ENCODE results near the gene LSAMP.

LSAMP gene

GRCh38 chr3:115915061-115915460 lies 530.2 kb downstream of the LSAMP start:
- FAIRE-seq (no peak), DNase-seq (ENCODE audit: insufficient read length, low spot score) (no peak)
- no peak for TF ChIP-seq POU2F2 (IDR thresholded peaks at IDR 0.05; ENCODE audit: low read depth, low read length)
- no peak for TF ChIP-seq POLR2A (IDR thresholded peaks at IDR 0.05; ENCODE audit: low read depth, low read length)
- no peak for TF ChIP-seq TAF1 (IDR thresholded peaks at IDR 0.05; ENCODE audit: low read depth, low read length)
- TF ChIP-seq SPI1 (IDR thresholded peaks at IDR 0.05; ENCODE audit: low read depth, low read length), result no peak
- no peak for TF ChIP-seq PAX5 (IDR thresholded peaks at IDR 0.05; ENCODE audit: insufficient read depth, low read length, severe bottlenecking)
- TF ChIP-seq POLR2AphosphoS5 (IDR thresholded peaks at IDR 0.05; ENCODE audit: low read depth, low read length), result no peak

DNA sequence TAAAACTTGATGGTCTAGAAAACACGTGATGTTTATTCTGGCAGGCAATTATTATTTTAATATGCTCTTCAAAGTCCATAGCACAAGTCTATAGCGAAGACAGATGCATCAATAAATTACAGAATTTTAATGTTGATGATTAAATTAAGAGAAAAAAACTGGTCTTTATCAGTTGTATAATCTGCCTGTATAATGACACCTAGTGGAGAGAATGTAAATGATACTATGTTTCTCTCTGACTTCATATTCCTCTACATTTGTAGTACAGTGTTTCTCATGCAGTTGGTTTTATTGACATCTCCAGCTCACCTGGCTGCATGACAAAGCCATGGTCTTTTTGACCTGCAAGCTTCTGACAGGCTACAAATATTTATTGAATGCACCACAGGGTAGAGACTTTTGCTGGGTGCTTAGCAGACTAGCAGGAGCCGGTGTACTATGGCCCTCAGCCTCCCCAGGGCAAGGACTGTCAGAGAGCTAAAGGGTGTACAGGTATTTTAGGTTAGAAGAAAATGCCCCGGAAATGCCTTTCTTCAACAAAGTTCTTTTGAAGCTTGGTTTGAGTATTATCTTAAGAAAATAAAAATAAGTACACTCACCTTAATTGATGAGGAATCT lies 532.1 kb downstream of the LSAMP start:
- FAIRE-seq (no peak), DNase-seq (ENCODE audit: insufficient read length, low spot score) (no peak)
- no peak for TF ChIP-seq POU2F2 (IDR thresholded peaks at IDR 0.05; ENCODE audit: low read depth, low read length)
- TF ChIP-seq POLR2A (IDR thresholded peaks at IDR 0.05; ENCODE audit: low read depth, low read length), result no peak
- no peak for TF ChIP-seq PAX5 (IDR thresholded peaks at IDR 0.05; ENCODE audit: insufficient read depth, low read length, severe bottlenecking)
- TF ChIP-seq TAF1 (IDR thresholded peaks at IDR 0.05; ENCODE audit: low read depth, low read length), result no peak
- no peak for TF ChIP-seq SPI1 (IDR thresholded peaks at IDR 0.05; ENCODE audit: low read depth, low read length)
- no peak for TF ChIP-seq POLR2AphosphoS5 (IDR thresholded peaks at IDR 0.05; ENCODE audit: low read depth, low read length)

GRCh38 chr3:115912372-115912771 lies 532.9 kb downstream of the LSAMP start:
- TF ChIP-seq POLR2AphosphoS5 (IDR thresholded peaks at IDR 0.05; ENCODE audit: low read depth, low read length) (no peak), PAX5 (IDR thresholded peaks at IDR 0.05; ENCODE audit: insufficient read depth, low read length, severe bottlenecking) (no peak), POU2F2 (IDR thresholded peaks at IDR 0.05; ENCODE audit: low read depth, low read length) (no peak), SPI1 (IDR thresholded peaks at IDR 0.05; ENCODE audit: low read depth, low read length) (no peak), POLR2A (IDR thresholded peaks at IDR 0.05; ENCODE audit: low read depth, low read length) (no peak), TAF1 (IDR thresholded peaks at IDR 0.05; ENCODE audit: low read depth, low read length) (no peak)
- FAIRE-seq (no peak), DNase-seq (ENCODE audit: insufficient read length, low spot score) (no peak)

- no peak for DNase-seq (ENCODE audit: insufficient read length, low spot score)
- FAIRE-seq, result no peak
- no peak for TF ChIP-seq SPI1 (IDR thresholded peaks at IDR 0.05; ENCODE audit: low read depth, low read length)
- TF ChIP-seq POU2F2 (IDR thresholded peaks at IDR 0.05; ENCODE audit: low read depth, low read length), result no peak
- TF ChIP-seq PAX5 (IDR thresholded peaks at IDR 0.05; ENCODE audit: insufficient read depth, low read length, severe bottlenecking), result no peak
- TF ChIP-seq POLR2A (IDR thresholded peaks at IDR 0.05; ENCODE audit: low read depth, low read length), result no peak
- no peak for TF ChIP-seq TAF1 (IDR thresholded peaks at IDR 0.05; ENCODE audit: low read depth, low read length)
- TF ChIP-seq POLR2AphosphoS5 (IDR thresholded peaks at IDR 0.05; ENCODE audit: low read depth, low read length), result no peak
Observed at GRCh38 chr3:115905871-115906270, 539.4 kb downstream of the LSAMP start.

- TF ChIP-seq PAX5 (IDR thresholded peaks at IDR 0.05; ENCODE audit: insufficient read depth, low read length, severe bottlenecking), result no peak
- no peak for TF ChIP-seq POLR2AphosphoS5 (IDR thresholded peaks at IDR 0.05; ENCODE audit: low read depth, low read length)
- TF ChIP-seq TAF1 (IDR thresholded peaks at IDR 0.05; ENCODE audit: low read depth, low read length), result no peak
- no peak for FAIRE-seq
- no peak for DNase-seq (ENCODE audit: insufficient read length, low spot score)
Observed at GRCh38 chr3:115903843-115904242, 541.4 kb downstream of the LSAMP start.

- DNase-seq (ENCODE audit: insufficient read length, low spot score) (no peak), FAIRE-seq (no peak)
- TF ChIP-seq POLR2A (IDR thresholded peaks at IDR 0.05; ENCODE audit: low read depth, low read length) (no peak), POLR2AphosphoS5 (IDR thresholded peaks at IDR 0.05; ENCODE audit: low read depth, low read length) (no peak), POU2F2 (IDR thresholded peaks at IDR 0.05; ENCODE audit: low read depth, low read length) (no peak)
Observed at GRCh38 chr3:115901008-115901407, 544.3 kb downstream of the LSAMP start.

DNA sequence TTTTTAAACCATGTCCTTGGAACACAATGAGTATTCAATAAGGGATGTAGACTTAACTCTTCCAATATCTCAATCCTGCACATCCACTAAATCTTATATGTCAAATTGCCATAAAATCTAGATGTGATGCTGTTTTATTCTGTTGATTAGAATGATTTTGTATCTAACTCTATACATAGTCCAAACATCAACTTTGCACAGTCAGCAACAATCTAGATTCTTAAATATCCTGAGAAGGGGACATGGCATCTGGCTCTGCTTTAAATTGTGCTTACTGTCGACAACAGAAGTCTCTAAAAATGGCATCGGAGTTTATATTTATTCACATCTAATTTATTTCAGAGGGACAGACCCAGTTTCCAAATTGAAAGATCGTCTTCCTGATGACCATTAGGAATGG lies 545.8 kb downstream of the LSAMP start:
- DNase-seq (ENCODE audit: insufficient read length, low spot score), result no peak
- TF ChIP-seq PAX5 (IDR thresholded peaks at IDR 0.05; ENCODE audit: insufficient read depth, low read length, severe bottlenecking), result no peak
- no peak for TF ChIP-seq POU2F2 (IDR thresholded peaks at IDR 0.05; ENCODE audit: low read depth, low read length)
- no peak for TF ChIP-seq TAF1 (IDR thresholded peaks at IDR 0.05; ENCODE audit: low read depth, low read length)
- no peak for TF ChIP-seq POLR2AphosphoS5 (IDR thresholded peaks at IDR 0.05; ENCODE audit: low read depth, low read length)
- no peak for TF ChIP-seq POLR2A (IDR thresholded peaks at IDR 0.05; ENCODE audit: low read depth, low read length)
- TF ChIP-seq SPI1 (IDR thresholded peaks at IDR 0.05; ENCODE audit: low read depth, low read length), result no peak
- FAIRE-seq, result no peak

DNA sequence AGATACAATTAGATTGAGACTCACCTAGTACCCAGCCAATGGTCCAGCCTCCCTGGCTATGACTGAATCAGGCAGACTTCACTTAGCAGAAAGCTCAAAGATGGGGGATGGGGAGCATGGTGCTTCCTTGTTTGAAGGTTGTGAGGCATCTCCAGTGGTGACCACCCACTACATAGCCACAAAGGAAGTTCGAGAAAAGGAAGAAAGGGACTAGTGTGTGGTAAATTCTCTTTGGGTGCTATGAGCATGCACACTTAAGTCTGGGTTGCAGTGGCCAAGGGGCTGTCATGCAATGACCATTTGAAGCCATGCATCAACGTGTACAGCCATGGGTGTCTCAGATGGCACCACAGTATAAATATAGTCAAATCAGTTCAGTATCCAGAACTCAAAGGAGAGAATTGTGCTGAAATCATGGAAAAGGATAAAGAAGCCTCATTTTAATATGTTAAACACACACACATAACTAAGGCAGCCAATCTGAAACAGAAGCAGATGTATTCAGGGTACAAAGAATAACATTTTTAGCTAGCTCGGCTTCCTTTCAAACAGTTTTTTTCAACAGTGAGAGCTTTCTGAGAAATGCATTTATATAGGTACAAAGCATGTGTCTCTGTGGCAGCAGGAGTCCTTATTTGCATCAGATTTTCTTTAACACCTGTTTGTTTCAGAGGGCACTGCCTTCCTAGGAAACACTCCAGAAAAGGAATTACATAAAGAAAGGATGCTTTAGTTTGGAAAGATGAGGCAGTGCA lies 546.5 kb downstream of the LSAMP start:
- DNase-seq (ENCODE audit: insufficient read length, low spot score), result no peak
- FAIRE-seq, result no peak
- TF ChIP-seq PAX5 (IDR thresholded peaks at IDR 0.05; ENCODE audit: insufficient read depth, low read length, severe bottlenecking) (no peak), POLR2A (IDR thresholded peaks at IDR 0.05; ENCODE audit: low read depth, low read length) (no peak), TAF1 (IDR thresholded peaks at IDR 0.05; ENCODE audit: low read depth, low read length) (no peak)

DNA sequence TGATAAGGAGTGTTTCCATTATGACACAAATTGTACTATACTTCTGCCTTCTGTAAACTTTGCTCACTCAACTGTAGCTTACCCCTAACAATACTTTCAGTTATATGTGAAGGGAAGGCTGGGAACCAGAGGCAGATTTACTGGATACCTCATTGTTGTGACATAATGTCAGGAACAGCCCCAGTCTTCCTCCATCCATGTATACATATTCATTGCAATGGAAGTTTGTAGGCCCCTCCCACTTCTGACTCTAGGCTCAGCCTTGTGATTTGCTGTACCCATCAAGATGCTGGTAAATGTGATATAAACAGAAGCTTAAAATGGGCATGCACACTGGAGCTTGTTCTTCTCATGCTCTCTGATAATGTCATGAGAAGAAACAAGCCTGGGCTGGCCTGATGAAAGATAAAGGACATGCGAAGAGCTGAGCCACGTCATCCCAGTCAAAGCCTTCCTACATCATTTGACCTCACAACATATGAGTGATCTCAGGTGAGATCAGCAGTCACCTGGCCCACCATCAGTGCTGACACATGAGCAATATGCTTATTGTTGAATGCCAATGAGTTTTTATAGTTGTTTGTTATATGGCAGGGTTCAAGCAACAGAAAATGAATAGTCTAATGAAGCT lies 554.2 kb downstream of the LSAMP start:
- DNase-seq (ENCODE audit: insufficient read length, low spot score), result no peak
- no peak for FAIRE-seq
- TF ChIP-seq POLR2A (IDR thresholded peaks at IDR 0.05; ENCODE audit: low read depth, low read length) (no peak), TAF1 (IDR thresholded peaks at IDR 0.05; ENCODE audit: low read depth, low read length) (no peak), POU2F2 (IDR thresholded peaks at IDR 0.05; ENCODE audit: low read depth, low read length) (no peak)

DNA sequence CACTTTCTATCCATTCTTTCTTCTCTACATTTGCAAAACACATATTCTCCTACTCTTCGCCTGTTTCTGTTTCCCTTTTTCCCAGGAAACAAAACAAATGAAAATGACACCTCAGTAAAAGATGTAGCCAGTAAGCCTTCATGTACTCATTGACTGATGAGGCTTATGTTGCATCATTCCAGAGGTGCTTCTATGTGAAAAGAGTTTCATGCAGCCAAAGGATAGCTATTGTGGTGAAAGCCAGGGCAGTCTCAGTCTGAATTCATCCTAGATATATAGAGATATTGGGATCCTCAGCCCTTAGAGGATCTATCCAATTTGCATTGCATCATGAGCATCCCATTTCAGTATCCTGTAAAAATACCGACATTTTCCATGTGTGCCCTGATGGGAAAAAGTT lies 554.7 kb downstream of the LSAMP start:
- FAIRE-seq (no peak), DNase-seq (ENCODE audit: insufficient read length, low spot score) (no peak)
- TF ChIP-seq POLR2A (IDR thresholded peaks at IDR 0.05; ENCODE audit: low read depth, low read length) (no peak), PAX5 (IDR thresholded peaks at IDR 0.05; ENCODE audit: insufficient read depth, low read length, severe bottlenecking) (no peak), SPI1 (IDR thresholded peaks at IDR 0.05; ENCODE audit: low read depth, low read length) (no peak), TAF1 (IDR thresholded peaks at IDR 0.05; ENCODE audit: low read depth, low read length) (no peak), POU2F2 (IDR thresholded peaks at IDR 0.05; ENCODE audit: low read depth, low read length) (no peak), POLR2AphosphoS5 (IDR thresholded peaks at IDR 0.05; ENCODE audit: low read depth, low read length) (no peak)

Data from GM12891 (cell line).